ENCODE measurements around the gene PLK5.

- TF ChIP-seq GABPA (IDR thresholded peaks at IDR 0.05 in 1 of 2, conservative IDR thresholded peaks at IDR 0.05 in 1 of 2) (no peak), CTCF (IDR thresholded peaks at IDR 0.05; ENCODE audit: low read depth, low read length, missing input control) (peak; percentile 67), YY1 (IDR thresholded peaks at IDR 0.05) (no peak), RAD21 (IDR thresholded peaks at IDR 0.05) (peak; percentile 64 to 79), JUND (IDR thresholded peaks at IDR 0.05) (no peak), TAF1 (conservative IDR thresholded peaks at IDR 0.05) (no peak), REST (IDR thresholded peaks at IDR 0.05) (no peak), MAX (IDR thresholded peaks at IDR 0.05) (no peak), FOXA1 (IDR thresholded peaks at IDR 0.05) (no peak)
Observed at GRCh38 chr19:1513499-1514294, 10.2 kb upstream of the PLK5 start.
